Anterior cingulate cortex (tissue), 58 donors: ENCODE measurements around the gene ZNG1A.
A peak's percentile ranks its signal among the peaks of the same experiment; 100 is the strongest.
"Not testable (repeated sequence)": the region's sequence is repeated elsewhere in the genome, so short reads cannot be mapped to it uniquely, and the experiment has no call there.

Experiments
- DNase-seq, 58 donors: peaks; one replicate each; lab custom pipeline; 2025; lab: John Stamatoyannopoulos, UW

ZNG1A gene

DNA sequence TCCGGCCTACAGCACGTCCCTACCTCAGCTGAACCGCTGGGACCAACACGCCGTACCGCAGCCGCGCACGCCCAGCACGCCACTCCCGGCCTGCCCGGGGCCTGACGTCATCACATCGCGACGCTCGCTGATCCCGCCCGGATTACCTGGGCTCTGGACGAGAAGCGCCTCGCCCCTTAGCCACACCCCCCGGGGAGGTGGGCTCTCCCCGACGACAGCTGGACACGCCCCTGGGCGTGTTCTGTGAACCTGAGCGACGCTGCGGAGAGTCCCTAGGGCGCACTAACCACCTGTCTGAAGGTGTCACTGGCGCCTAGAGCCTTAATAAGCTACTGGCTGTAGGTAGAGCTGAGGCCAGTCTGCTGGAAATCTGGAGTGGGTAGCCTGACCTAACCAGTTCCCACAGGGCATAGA is at the start of gene ZNG1A:
Gene ZNG1A, minus strand, starts transcription at position 87 of the 414 bp plus-strand sequence. CDS start 87 bp downstream, outside the sequence.
- DNase-seq: peak in 23 of 58 donors; percentile 0 to 55 (median 13)

DNA sequence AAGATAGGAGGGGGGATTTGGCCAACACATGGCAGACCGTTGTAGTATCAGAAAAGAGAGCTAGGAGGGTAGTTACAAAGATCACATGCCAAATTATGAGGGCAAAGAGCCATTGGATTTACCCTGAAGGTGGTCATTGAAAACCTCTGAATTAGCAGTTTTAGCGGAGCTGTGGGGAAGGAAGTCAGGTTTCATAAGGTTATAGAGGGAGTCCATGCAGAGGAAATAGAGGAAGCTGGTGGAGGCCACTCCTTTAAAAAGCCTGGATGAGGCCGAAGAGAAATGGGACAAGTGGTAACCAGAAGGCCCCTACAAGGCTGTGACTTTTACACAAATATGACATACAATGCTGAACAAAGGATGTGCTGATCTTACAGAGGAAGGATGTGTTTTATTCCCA is 49.0 kb upstream of the ZNG1A start:
- no peak for DNase-seq

DNA sequence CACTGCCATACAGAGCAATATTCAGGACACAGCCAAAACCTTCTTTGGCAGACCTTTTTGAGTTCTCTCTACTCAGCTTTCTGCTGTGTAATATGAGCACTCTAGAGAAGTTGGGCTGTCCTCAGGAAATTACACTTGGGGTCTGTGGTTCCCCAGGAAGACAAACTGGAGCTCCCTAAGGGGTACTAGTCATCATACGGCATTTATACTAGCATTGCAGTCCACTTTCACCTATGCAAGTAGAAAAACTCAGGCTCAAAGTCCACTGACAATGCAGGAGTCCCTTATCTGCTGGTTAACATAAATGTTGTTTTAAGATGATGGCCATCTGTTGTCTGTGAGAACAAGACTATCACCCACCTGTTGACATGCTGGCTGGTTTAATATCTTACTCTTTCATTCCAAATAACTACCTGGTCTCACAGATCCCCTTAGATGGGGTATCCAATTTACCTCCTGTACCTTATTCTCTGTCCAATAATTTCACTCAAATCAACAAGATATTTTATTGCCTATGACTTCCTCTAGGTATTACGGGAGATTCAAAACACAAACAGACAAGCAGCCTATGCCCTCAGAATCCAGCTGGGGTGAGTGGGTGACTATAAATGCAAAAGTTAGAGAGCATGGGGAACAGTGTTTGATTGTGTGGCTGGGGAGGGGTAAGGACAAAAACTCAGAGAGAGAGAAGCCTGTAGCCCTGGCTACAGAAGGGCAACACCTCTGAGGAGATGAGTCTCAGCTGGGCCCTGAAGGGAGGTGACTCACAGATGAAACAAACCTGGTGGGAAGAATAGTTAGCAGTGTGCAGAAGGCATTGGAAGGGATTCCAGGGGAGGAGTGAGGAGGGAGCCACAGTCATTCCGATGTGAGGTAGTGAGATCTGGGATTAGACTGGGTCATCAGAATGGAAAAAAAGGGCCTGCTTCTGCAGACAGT is 46.0 kb upstream of the ZNG1A start:
- no peak for DNase-seq

DNA sequence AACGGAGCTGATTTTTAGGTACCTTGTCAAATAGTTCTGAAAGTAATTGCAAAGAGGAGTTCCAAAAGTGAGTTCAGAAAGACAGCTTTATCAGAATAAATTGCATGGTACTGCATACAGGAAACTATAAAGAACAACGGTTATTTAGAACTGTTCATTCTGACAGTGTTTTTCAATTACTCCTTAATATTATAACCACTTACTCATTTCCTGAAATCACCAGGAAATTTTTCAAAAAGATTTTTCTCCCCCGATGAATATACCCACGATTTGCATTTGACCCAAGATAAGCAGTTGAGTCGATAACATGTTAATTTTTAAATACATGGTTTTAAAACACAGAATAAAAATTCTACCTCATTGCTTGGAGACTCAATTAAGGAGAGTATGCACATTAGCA is 45.2 kb upstream of the ZNG1A start:
- no peak for DNase-seq

DNA sequence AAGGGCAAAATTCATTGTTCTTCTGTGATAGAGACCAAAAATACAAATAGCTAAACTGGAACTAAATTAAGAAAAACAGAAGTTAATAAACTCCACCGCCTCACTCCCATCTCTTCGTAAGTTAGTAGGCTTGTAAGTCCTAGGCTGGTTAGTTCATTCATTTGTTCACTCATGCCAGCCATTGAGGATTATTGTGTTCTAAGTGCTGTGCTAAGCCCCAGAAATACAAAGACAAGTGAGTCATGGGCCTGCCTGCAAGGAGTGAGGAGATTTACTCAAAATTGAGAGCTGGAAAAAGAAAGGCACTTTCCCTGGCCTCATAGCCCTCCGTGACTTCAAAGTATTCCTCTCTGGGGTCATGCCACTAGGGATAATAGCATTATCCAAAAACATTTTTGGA is 44.3 kb upstream of the ZNG1A start:
- no peak for DNase-seq

DNA sequence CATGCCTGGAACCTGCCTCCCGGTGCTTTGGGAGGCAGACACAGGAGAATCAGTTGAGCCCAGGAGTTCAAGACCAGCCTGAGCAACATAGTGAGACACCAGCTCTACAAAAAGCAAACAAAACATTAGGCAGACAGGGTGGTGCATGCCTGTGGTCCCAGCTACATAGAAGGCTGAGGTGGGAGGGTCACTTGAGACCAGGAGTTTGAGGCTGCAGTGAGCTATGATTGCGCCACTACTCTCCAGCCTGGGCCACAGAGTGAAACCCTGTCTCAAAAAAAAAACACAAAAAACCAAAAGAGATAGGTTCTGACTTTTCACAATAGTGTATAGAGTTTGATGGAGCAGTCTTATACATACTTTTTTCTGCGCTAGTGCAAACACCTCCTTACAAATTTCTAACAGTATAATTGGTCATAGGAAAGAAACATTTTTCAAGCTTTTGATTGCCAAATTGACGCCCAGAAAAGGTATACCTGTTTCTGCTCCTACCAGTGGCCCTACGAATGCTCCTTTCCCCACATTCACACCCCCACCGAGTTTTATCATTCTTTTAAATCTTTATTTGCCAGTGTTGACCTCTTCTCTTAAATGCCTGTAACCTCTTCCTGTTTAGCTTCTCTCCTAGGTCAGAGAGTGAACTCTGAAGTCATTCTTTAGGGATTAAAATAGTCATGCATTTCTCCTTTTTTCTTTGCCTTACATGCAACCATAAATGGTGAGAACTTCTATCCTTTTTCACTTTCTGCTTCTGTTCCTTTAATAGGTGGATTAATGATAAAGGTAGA is 43.3 kb upstream of the ZNG1A start:
- DNase-seq: no peak

DNA sequence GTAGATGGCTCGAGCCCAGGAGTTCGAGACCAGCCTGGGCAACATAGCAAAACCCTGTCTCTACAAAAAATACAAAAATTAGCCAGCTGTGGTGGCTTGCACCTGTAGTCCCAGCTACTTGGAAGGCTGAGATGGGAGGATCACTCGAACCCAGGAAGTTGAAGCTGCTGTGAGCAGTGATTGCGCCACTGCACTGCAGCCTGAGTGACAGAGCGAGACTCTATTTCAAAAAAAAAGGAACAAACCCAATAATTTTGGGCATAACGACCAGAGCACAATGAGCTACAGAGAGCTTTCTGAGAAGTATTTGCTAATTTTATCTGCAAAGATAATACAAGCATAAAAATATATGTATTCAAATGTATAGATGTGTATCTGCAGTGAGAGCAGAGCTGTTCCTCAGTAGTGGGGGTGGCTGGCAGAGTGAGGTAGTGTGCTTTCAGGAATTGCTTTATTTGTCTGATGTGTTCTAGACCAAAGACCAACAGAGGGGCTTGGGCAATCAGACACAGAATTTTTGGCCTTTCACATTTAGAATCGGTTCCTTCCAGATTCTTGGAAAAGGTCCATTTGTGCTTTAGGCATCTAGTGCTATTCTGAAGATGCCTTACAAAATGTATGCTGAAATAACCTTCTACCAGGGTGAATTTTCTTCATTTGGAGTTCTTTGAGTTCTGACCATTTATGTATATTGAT is 41.0 kb upstream of the ZNG1A start:
- peak in 1 of 58 donors; percentile 3 for DNase-seq

DNA sequence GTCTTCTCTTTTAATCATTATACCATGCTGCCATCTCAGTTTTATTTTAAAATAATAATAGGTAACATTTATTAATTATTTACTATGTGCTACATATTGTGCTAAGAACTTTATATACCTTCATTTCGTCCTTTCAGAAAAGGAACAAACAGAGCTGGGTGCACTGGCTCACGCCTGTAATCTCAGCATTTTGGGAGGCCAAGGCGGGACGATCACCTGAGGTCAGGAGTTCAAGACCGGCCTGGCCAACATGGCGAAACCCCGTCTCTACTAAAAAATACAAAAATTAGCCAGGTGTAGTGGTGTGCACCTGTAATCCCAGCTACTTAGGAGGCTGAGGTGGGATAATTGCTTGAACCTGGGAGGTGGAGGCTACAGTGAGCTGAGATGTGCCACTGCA is 40.2 kb upstream of the ZNG1A start:
- DNase-seq: not testable (repeated sequence)

DNA sequence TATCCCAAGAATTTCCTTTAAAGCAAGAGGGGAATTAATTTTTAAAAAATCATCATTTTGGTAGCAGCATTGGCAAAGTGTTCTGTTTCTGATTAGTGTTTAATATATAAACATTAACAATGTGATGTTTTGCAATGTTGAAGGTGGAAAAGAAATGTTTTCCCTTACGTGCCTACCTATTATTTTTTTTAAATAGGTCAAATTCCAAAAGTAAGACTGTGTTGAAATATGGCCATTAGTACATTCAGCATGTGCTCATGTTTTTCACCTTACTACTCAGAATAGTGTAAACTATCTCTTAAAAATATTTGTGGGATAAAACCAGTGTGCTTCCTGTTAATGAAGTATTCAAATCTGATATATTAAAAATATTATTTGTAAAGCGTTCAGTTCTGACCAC is 39.1 kb upstream of the ZNG1A start:
- DNase-seq: no peak

DNA sequence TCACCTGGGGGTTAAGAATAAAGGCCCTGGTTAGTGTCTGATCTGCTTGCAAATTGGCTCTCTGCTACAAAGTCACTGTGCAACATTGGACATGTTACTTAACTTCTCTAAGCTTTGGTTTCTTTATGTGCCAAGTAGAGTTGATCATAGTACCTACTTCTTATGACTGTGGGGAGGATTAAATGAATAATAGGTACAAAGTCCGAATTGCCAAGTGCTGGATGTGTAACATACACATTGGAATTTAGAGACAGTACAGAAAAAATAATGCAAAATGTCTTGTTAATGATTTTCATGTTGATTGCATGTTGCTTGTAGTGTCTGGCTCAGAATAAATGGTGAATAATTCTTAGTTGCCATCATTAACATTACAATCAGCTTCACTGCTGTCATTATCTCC is 38.0 kb upstream of the ZNG1A start:
- no peak for DNase-seq

DNA sequence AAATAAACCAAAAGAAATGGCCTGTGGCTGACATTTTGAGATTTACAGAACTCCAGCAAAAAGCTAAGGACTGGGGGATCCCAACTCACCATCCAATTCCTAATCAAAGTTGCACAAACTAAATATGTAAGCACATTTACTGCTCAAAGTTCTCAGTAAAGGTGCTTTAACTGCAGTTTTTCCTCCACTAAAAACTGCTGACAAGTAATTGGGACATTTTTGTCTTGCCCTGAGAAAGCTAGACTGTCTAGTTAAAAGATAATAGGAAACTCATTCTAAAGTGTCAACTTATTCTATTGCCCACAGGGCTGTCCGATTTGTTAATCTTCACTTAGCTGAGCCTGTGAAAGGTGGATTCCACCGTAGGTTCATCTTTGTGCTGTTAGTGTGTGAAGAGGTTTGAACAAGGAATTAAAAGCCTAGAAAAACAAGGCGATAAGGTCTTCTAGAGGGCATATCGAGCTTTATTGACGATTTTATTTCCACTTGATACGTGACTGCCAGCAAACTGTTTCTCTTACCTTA is 36.8 kb upstream of the ZNG1A start:
- no peak for DNase-seq

DNA sequence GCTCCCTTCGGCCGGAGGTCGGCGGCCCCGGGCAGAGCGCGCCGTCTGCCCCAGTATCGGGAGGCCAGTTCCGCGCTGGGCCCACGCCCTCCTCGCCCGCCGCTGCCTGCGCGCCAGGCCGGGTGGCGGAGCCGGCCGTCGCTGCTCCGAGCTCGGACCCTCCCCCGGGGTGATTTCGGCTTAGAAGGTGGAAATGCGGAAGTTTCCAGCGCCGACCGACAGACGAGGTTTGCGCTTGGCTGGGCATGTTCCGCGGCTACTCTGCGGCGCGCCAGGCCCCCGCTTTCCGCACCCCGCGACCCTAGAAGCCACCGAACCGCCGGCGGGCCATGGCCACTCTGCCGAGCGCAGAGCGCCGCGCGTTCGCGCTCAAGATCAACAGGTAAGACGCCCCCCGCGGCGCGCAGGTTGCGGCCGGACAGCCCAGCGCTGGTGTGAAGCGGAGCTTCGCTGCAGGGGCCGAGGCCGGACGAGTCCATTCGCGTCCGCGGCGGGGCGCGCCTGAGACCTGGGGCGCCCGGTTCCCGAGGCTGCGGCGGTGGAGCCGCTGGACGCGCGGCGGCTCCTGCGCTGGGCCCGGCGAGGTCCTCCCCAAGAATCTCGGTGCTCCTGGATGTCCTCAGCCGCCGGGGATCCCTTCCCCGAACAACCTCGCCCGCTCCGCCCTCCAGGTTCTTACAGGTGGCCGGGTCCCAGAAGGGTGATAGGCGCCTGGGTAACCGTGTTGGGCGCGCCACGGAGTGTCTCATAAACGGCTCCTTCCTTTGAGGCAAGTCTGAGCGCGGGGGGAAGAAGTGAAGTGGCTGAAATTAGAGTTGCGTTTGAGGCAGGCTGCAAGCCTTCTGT is 36.0 kb upstream of the ZNG1A start, which contains the start of gene DOCK8:
Gene DOCK8, plus strand, starts transcription at position 218 of the 846 bp plus-strand sequence. Its CDS starts 112 bp downstream, at position 330.
- peak in 3 of 58 donors; percentile 8 to 16 (median 15) for DNase-seq

DNA sequence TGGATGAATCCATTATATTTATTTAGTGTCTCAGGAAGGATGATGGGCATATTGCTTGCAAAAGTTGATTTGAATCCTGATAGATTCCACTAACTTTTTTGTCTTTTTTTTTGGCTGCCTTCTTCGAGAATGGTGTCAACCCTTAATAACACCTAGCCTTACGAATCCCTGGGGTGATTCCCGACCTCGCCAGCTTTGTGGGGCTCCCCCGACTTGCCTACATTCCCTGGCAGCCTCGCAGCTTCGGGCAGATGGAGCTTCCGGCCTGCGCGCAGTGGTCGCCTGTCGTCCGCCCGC is 35.4 kb upstream of the ZNG1A start:
- no peak for DNase-seq

DNA sequence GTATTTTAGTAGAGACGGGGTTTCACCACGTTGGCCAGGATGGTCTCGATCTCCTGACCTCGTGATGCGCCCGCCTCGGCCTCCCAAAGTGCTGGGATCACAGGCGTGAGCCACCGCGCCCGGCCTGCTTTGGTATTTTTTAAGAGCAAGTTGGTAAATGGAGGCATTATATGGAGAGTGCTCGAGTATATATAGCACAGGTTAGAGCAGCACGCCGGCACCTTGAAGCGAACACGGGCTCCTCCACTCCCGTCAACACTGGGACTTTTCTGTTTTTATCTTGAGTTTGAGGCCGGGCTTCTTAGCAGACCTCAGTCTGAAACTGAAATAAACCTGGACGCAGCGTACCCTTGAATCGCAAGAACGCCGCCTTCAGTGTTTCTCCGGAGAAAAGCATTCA is 35.0 kb upstream of the ZNG1A start:
- not testable (repeated sequence) for DNase-seq

DNA sequence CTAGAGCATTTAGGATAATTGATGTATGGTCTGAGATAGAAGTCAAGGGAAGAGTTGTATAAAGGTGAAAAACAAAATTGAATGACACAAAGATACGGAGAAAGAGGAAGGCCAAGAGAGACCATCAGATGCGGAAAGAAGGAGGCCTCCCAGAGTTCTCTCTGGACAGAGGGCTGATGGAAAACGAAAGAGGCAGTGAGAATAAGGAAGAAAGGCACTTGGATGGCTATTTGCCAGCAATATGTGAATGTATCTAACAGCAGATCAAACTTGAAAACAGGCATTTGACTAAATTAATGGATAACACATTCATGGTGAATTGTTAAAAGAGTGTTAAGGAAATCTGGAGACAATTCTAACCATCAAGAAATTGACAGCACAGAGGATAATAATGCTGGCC is 33.4 kb upstream of the ZNG1A start:
- peak in 2 of 58 donors; percentile 10 to 14 for DNase-seq

DNA sequence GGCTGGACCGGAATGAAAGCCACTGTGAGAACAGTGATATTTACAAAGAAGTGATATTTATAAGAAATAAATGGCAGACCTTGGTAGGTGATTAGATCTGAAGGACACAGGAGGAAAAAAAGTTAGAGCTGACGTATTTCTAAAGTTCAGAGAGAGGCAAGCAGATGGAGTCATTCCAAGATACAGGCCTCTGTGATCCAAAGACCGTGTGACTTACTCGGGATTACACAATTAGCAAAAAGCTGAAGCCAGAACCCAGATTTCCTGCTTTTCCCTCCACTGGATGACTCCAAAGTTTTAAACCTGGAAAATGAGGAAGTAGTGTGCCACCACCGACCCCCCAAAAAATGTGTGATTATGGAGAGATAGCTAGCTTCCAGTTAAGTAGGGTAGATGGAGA is 32.7 kb upstream of the ZNG1A start:
- DNase-seq: no peak

DNA sequence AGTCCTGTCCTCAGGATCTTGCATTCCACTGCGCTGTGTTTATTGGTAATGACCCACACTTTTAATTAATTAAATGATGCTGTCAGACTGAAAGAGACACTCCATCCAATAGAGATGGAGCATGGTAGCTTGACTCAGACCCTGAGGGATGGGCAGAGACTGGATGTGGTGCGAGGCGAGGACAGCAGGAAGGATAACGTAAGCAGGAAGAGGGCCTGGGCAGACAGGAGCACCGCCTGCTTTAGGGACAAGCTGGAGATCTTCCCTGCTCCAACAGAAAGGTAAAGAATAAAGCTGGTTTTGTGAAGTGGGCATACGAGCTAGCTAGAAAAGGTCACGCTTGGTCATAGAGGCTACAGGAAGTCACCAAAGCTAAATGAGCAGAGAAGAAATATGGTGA is 32.2 kb upstream of the ZNG1A start:
- no peak for DNase-seq

DNA sequence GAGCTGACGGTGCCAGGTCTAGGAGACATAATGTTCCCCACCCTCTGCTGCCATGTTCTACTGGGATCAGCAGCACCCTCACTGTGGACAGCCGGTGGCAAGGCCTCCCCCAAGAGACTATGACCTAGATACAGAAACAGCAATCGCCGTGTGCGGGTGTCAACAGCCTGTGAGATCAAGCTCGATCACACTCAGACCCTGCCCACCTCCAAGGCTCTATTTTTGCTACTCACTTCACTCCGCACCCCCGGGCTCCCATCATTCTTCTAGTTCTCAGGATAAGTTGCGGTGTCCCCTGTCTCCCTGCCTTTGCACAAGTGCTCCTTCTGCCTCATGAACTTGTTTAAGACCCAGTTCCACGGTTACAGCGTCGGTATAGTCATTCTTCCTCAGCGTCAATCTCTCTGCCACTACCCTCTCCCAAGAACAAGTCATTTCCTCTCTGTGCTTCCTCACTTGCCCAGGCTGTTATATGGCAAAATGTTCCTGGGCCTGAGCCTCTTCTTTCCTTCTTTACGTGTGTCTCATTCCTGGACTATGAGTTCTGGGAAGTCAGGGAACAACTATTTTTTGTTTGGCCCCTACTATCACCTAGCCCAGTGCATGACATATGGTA is 30.4 kb upstream of the ZNG1A start:
- DNase-seq: no peak

DNA sequence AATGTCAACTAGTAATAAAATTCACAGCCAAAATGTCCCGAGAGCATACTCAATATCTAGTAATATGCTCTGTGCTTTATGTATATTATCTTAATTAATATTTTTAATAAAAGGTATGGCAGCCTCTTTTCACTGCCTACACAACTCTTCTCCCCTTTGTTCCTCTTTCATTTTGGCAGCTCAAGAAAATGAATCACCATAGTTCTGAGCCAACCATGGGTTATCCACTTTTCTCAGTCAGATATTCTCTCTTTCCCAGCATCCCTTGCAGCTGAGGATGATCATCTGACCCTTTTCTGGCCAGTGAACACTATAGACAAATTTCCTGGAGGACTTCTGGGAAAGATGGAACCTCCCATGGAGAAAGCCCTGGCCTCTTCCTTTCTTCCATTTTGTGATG is 27.6 kb upstream of the ZNG1A start:
- DNase-seq: no peak
